B cell (primary cell): ENCODE measurements around the gene CELF4.

Source experiments
- EZH2 ChIP-seq: IDR thresholded peaks from 2 replicates; pipeline ENCODE4 v1.6.1; 2012; ENCODE audit warnings: borderline replicate concordance, low read depth, mild to moderate bottlenecking, moderate library complexity, low read length; ENCODE audit not compliant: insufficient read depth, poor library complexity, severe bottlenecking
- TF ChIP-seq, protein P1 (sequence below): fragments of 200-600 bp; IDR thresholded peaks from one replicate; pipeline ENCODE4 v1.8.0; 2022; ENCODE audit warnings: antibody characterized with exemption, mild to moderate bottlenecking

DNA sequence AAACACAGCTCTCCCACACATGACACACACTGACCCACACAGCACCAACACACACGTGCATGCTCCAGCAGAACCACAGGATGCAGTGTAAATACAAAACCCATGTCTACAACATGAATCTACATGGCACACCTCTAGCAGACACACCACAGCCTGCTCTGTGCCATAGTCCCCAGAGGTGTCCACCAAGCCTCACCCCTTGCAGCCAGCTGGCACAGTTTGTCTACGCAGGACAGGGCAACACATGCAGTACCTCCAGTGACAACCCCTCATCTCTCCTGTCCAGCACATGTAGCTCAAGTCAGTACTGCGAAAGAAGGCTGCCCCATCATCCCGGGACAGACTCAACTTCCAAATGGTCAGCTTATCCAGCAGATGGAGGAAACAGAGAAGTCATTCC is 18.9 kb downstream of the CELF4 start:
- TF ChIP-seq, protein P1, sequence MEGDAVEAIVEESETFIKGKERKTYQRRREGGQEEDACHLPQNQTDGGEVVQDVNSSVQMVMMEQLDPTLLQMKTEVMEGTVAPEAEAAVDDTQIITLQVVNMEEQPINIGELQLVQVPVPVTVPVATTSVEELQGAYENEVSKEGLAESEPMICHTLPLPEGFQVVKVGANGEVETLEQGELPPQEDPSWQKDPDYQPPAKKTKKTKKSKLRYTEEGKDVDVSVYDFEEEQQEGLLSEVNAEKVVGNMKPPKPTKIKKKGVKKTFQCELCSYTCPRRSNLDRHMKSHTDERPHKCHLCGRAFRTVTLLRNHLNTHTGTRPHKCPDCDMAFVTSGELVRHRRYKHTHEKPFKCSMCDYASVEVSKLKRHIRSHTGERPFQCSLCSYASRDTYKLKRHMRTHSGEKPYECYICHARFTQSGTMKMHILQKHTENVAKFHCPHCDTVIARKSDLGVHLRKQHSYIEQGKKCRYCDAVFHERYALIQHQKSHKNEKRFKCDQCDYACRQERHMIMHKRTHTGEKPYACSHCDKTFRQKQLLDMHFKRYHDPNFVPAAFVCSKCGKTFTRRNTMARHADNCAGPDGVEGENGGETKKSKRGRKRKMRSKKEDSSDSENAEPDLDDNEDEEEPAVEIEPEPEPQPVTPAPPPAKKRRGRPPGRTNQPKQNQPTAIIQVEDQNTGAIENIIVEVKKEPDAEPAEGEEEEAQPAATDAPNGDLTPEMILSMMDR = no peak
- no peak for TF ChIP-seq EZH2
